K562 (cell line): Measurements from ENCODE around the gene NR4A2. TPM values are rescaled to one million over a fixed set of nuclear protein-coding genes. Genes with fewer than 3 reads are reported as not detected.
A peak's percentile ranks its signal among the peaks of the same experiment; 100 is the strongest.

ENCODE experiments used
- BRCA1 ChIP-seq, 2 experiments: fragments of 450-650 bp in 1 of 2; sonication (generic) in 1 of 2; formaldehyde crosslinking in 1 of 2; IDR thresholded peaks; 2 replicates each; pipeline versions ENCODE4 v1.5.0 to v1.6.1; 2017 to 2020; ENCODE audit warnings: mild to moderate bottlenecking in 1 of 2, missing genetic modification reagents in 1 of 2
- DNMT1 ChIP-seq: fragments of 450-650 bp; IDR thresholded peaks from 2 replicates; pipeline ENCODE4 v1.6.1; 2016; ENCODE audit warnings: antibody characterized with exemption, mild to moderate bottlenecking
- FOXA1 ChIP-seq: fragments of 450-650 bp; IDR thresholded peaks from 2 replicates; pipeline ENCODE4 v1.6.1; 2016; ENCODE audit warnings: mild to moderate bottlenecking, borderline replicate concordance
- HLTF ChIP-seq: fragments of 450-650 bp; IDR thresholded peaks from 2 replicates; pipeline ENCODE4 v1.6.1; 2016
- LEF1 ChIP-seq: fragments of 450-650 bp; IDR thresholded peaks from 2 replicates; pipeline ENCODE4 v1.6.1; 2016; ENCODE audit warnings: mild to moderate bottlenecking
- MAFG ChIP-seq: fragments of 450-650 bp; conservative IDR thresholded peaks from 2 replicates; pipeline ENCODE4 v1.6.1; 2016; ENCODE audit warnings: missing genetic modification characterization, missing compliant biosample characterization
- NFRKB ChIP-seq: fragments of 450-650 bp; IDR thresholded peaks from 2 replicates; pipeline ENCODE4 v1.6.1; 2016; ENCODE audit warnings: low read depth
- SIN3B ChIP-seq: fragments of 450-650 bp; IDR thresholded peaks from 2 replicates; pipeline ENCODE4 v1.6.1; 2017; ENCODE audit warnings: low read depth, mild to moderate bottlenecking, moderate library complexity
- SRSF3 ChIP-seq: fragments of 200-400 bp; formaldehyde crosslinking; IDR thresholded peaks from 2 replicates; pipeline ENCODE4 v1.6.1; 2016; ENCODE audit warnings: mild to moderate bottlenecking, low read length, moderate library complexity; ENCODE audit not compliant: insufficient read depth
- TAF9B ChIP-seq: fragments of 450-650 bp; IDR thresholded peaks from 2 replicates; pipeline ENCODE4 v1.6.1; 2018; ENCODE audit warnings: mild to moderate bottlenecking; ENCODE audit not compliant: partially characterized antibody
- TGIF2 ChIP-seq: sonication (generic); formaldehyde crosslinking; IDR thresholded peaks from 2 replicates; pipeline ENCODE4 v1.8.1; 2022; ENCODE audit warnings: mild to moderate bottlenecking, missing genetic modification reagents, moderate library complexity
- TRIM28 ChIP-seq: fragments of 450-650 bp; IDR thresholded peaks from 2 replicates; pipeline ENCODE4 v1.6.1; 2017
- ZNF445 ChIP-seq: fragments of 250-450 bp; sonication (Bioruptor Pico); IDR thresholded peaks from 2 replicates; pipeline ENCODE4 v1.4.0; 2020; ENCODE audit warnings: low read depth, mild to moderate bottlenecking, moderate library complexity
- ZNF586 ChIP-seq: fragments of 450-650 bp; formaldehyde crosslinking; conservative IDR thresholded peaks from 2 replicates; pipeline ENCODE4 v1.4.0; 2020; ENCODE audit warnings: mild to moderate bottlenecking, moderate library complexity
- polyA plus RNA-seq, 8 experiments: library from polyadenylated mRNA; depleted of rRNA in 4 of 8; stranded (reverse) in 5 of 8; unstranded in 3 of 8; fragments of >200 nt; fragmentation: Nextera tagmentation in 2 of 8; fragmentation: Illumina TruSeq in 1 of 8; extraction: Ambion mirVana in 2 of 8; extraction: Trizol in 1 of 8; gene quantifications; 2 replicates each; pipeline versions ENCODE4 v1.2.1 to v1.2.3, GENCODE V29; 2011 to 2014; ENCODE audit warnings: inconsistent platforms in 1 of 8, missing spikeins in 1 of 8
- total RNA-seq, 7 experiments: library from RNA; depleted of rRNA in 6 of 7; stranded (reverse); fragments of >200 nt in 6 of 7; fragmentation: Illumina TruSeq in 2 of 7; extraction: Trizol in 2 of 7; gene quantifications; 2 replicates each; pipeline versions ENCODE4 v1.2.1 to v1.2.3, GENCODE V29; 2011 to 2021; ENCODE audit warnings: low replicate concordance in 1 of 7
- TF ChIP-seq, protein P1 (sequence below), 3 experiments: IDR thresholded peaks in 2 of 3; conservative IDR thresholded peaks in 1 of 3; 2 replicates each; pipeline ENCODE4 v1.5.1; 2011 to 2012; ENCODE audit warnings: low read length in 3 of 3, mild to moderate bottlenecking in 3 of 3, control low read depth in 2 of 3, improper control_type of control experiment in 1 of 3, inconsistent platforms in 1 of 3, low read depth in 1 of 3, mixed read lengths in 1 of 3, moderate library complexity in 1 of 3; ENCODE audit not compliant: insufficient read depth in 2 of 3
- TF ChIP-seq, protein P2 (sequence below), 2 experiments: fragments of 450-650 bp in 1 of 2; IDR thresholded peaks; 2 replicates each; pipeline ENCODE4 v1.6.1; 2011 to 2017; ENCODE audit warnings: low read depth in 2 of 2, antibody characterized with exemption in 1 of 2, borderline replicate concordance in 1 of 2, low read length in 1 of 2, mild to moderate bottlenecking in 1 of 2, mixed read lengths in 1 of 2; ENCODE audit not compliant: control insufficient read depth in 1 of 2
- TF ChIP-seq, protein P3 (sequence below): fragments of 450-650 bp; formaldehyde crosslinking; IDR thresholded peaks from 2 replicates; pipeline ENCODE4 v1.4.0; 2020; ENCODE audit warnings: mild to moderate bottlenecking, moderate library complexity
- TF ChIP-seq, protein P4 (sequence below), 2 experiments: fragments of 450-650 bp; conservative IDR thresholded peaks; 2 replicates each; pipeline ENCODE4 v1.6.1; 2017; ENCODE audit warnings: mild to moderate bottlenecking in 2 of 2, moderate library complexity in 2 of 2

NR4A2 gene
- total and polyA plus RNA-seq, 9 of the 15 experiments (the other 6 are each of a cell fraction or from before 2014, with no cell fraction given): 0.94 to 5.1 (median 1.3) TPM

DNA sequence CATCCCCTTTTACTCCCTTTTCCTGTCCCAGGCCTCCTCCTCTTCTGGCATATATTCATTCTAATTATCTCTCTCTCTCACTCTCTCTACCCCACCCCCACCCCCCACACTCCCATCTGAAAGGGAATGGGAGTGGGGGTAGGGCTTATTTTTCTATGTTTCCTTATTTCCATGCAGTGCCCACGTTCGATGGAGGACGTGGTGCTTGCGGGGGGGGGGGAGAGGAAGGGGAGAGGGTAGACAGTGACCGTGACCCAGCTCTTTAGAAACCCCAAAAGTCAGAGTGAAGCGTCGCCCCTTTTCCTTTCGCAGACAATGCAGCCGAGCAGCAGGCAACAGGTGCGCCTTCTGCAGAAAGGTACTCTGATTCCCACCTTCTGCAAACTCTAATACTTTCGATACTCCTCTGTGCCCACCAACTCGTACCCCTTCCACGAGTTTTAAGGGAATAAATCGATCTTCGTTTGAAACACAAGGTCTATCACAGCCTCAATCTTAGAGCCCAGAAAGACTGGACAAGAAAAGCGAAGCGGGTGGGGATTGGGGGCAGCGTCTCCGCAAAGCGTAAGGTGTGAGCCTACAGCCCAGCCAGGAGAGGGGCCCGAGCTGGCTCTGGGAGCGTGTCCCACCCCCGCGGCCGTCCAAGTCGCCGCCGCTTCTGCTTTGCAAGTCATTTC lies 891 bp upstream of the NR4A2 start (continued):
- TF ChIP-seq, protein P1, sequence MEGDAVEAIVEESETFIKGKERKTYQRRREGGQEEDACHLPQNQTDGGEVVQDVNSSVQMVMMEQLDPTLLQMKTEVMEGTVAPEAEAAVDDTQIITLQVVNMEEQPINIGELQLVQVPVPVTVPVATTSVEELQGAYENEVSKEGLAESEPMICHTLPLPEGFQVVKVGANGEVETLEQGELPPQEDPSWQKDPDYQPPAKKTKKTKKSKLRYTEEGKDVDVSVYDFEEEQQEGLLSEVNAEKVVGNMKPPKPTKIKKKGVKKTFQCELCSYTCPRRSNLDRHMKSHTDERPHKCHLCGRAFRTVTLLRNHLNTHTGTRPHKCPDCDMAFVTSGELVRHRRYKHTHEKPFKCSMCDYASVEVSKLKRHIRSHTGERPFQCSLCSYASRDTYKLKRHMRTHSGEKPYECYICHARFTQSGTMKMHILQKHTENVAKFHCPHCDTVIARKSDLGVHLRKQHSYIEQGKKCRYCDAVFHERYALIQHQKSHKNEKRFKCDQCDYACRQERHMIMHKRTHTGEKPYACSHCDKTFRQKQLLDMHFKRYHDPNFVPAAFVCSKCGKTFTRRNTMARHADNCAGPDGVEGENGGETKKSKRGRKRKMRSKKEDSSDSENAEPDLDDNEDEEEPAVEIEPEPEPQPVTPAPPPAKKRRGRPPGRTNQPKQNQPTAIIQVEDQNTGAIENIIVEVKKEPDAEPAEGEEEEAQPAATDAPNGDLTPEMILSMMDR (IDR thresholded peaks at IDR 0.05 in 2 of 3, conservative IDR thresholded peaks at IDR 0.05 in 1 of 3; ENCODE audit: insufficient read depth in 2 of 3, low read depth in 1 of 3, low read length in 3 of 3): no peak
- TF ChIP-seq TAF9B (no peak), NFRKB (0 out of 2 replicates have a peak, but pooled peaks have one; percentile 74), SIN3B (no peak), BRCA1 (IDR thresholded peaks at IDR 0.05) (no peak), BRCA1 (CRISPR knock-in tag; IDR thresholded peaks at IDR 0.05) (no peak), FOXA1 (no peak), TGIF2 (no peak), TRIM28 (0 out of 2 replicates have a peak, but pooled peaks have one; percentile 12), MAFG (tag) (peak; percentile 39; the same call in 1 of the 2 replicates), HLTF (no peak), SRSF3 (no peak), ZNF586 (no peak), ZNF445 (no peak), LEF1 (no peak), DNMT1 (no peak)
- TF ChIP-seq, protein P2, sequence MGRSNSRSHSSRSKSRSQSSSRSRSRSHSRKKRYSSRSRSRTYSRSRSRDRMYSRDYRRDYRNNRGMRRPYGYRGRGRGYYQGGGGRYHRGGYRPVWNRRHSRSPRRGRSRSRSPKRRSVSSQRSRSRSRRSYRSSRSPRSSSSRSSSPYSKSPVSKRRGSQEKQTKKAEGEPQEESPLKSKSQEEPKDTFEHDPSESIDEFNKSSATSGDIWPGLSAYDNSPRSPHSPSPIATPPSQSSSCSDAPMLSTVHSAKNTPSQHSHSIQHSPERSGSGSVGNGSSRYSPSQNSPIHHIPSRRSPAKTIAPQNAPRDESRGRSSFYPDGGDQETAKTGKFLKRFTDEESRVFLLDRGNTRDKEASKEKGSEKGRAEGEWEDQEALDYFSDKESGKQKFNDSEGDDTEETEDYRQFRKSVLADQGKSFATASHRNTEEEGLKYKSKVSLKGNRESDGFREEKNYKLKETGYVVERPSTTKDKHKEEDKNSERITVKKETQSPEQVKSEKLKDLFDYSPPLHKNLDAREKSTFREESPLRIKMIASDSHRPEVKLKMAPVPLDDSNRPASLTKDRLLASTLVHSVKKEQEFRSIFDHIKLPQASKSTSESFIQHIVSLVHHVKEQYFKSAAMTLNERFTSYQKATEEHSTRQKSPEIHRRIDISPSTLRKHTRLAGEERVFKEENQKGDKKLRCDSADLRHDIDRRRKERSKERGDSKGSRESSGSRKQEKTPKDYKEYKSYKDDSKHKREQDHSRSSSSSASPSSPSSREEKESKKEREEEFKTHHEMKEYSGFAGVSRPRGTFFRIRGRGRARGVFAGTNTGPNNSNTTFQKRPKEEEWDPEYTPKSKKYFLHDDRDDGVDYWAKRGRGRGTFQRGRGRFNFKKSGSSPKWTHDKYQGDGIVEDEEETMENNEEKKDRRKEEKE (IDR thresholded peaks at IDR 0.05; ENCODE audit: borderline replicate concordance in 1 of 2, control insufficient read depth in 1 of 2, low read depth in 2 of 2, low read length in 1 of 2): no peak; a peak in 1 of 4 replicates
- TF ChIP-seq, protein P3, sequence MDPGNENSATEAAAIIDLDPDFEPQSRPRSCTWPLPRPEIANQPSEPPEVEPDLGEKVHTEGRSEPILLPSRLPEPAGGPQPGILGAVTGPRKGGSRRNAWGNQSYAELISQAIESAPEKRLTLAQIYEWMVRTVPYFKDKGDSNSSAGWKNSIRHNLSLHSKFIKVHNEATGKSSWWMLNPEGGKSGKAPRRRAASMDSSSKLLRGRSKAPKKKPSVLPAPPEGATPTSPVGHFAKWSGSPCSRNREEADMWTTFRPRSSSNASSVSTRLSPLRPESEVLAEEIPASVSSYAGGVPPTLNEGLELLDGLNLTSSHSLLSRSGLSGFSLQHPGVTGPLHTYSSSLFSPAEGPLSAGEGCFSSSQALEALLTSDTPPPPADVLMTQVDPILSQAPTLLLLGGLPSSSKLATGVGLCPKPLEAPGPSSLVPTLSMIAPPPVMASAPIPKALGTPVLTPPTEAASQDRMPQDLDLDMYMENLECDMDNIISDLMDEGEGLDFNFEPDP (CRISPR knock-in tag): 0 out of 2 replicates have a peak, but pooled peaks have one; percentile 1
- TF ChIP-seq, protein P4, sequence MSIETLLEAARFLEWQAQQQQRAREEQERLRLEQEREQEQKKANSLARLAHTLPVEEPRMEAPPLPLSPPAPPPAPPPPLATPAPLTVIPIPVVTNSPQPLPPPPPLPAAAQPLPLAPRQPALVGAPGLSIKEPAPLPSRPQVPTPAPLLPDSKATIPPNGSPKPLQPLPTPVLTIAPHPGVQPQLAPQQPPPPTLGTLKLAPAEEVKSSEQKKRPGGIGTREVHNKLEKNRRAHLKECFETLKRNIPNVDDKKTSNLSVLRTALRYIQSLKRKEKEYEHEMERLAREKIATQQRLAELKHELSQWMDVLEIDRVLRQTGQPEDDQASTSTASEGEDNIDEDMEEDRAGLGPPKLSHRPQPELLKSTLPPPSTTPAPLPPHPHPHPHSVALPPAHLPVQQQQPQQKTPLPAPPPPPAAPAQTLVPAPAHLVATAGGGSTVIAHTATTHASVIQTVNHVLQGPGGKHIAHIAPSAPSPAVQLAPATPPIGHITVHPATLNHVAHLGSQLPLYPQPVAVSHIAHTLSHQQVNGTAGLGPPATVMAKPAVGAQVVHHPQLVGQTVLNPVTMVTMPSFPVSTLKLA (conservative IDR thresholded peaks at IDR 0.05): no peak; a peak in 1 of 4 replicates
